Measurements from ENCODE around the gene DSEL.

The DSEL gene

GRCh38 chr18:67483237-67483636 is 33.3 kb downstream of the DSEL start:
- TF ChIP-seq CTCF (IDR thresholded peaks at IDR 0.05; ENCODE audit: borderline replicate concordance, insufficient read depth, low read depth, low read length) = no peak
- no peak overlapping the region for H3K4me3 ChIP-seq (ENCODE audit: low read depth, low read length)

- no peak overlapping the region for H3K4me3 ChIP-seq (ENCODE audit: low read depth, low read length)
- no peak for TF ChIP-seq CTCF (IDR thresholded peaks at IDR 0.05; ENCODE audit: borderline replicate concordance, insufficient read depth, low read depth, low read length)
Observed at GRCh38 chr18:67478249-67478648, 38.3 kb downstream of the DSEL start.

- no peak overlapping the region for H3K4me3 ChIP-seq (ENCODE audit: low read depth, low read length)
- no peak for TF ChIP-seq CTCF (IDR thresholded peaks at IDR 0.05; ENCODE audit: borderline replicate concordance, insufficient read depth, low read depth, low read length)
Observed at GRCh38 chr18:67477522-67477921, 39.0 kb downstream of the DSEL start.

- TF ChIP-seq CTCF (IDR thresholded peaks at IDR 0.05; ENCODE audit: borderline replicate concordance, insufficient read depth, low read depth, low read length) = no peak
Observed at GRCh38 chr18:67476585-67476984, 39.9 kb downstream of the DSEL start.

GRCh38 chr18:67475673-67476072 is 40.8 kb downstream of the DSEL start:
- no peak for TF ChIP-seq CTCF (IDR thresholded peaks at IDR 0.05; ENCODE audit: borderline replicate concordance, insufficient read depth, low read depth, low read length)
- no peak overlapping the region for H3K4me3 ChIP-seq (ENCODE audit: low read depth, low read length)

More at GRCh38 chr18:67476585-67476984, 39.9 kb downstream of the DSEL start:
- H3K4me3 ChIP-seq (ENCODE audit: low read depth, low read length) = no peak overlapping the region

GRCh38 chr18:67468038-67468437 is 48.5 kb downstream of the DSEL start:
- H3K4me3 ChIP-seq (ENCODE audit: low read depth, low read length) = no peak overlapping the region
- no peak for TF ChIP-seq CTCF (IDR thresholded peaks at IDR 0.05; ENCODE audit: borderline replicate concordance, insufficient read depth, low read depth, low read length)

GRCh38 chr18:67467188-67467587 is 49.3 kb downstream of the DSEL start:
- TF ChIP-seq CTCF (IDR thresholded peaks at IDR 0.05; ENCODE audit: borderline replicate concordance, insufficient read depth, low read depth, low read length) = no peak

More at GRCh38 chr18:67467188-67467587, 49.3 kb downstream of the DSEL start:
- no peak overlapping the region for H3K4me3 ChIP-seq (ENCODE audit: low read depth, low read length)
